Ascending aorta (tissue), 2 donors: ENCODE measurements around the gene KRTAP10-8. TPM values are rescaled to one million over a fixed set of nuclear protein-coding genes. Genes with fewer than 3 reads are reported as not detected.
"Not testable (repeated sequence)": the region's sequence is repeated elsewhere in the genome, so short reads cannot be mapped to it uniquely, and the experiment has no call there.

ENCODE experiments used
- DNase-seq, 2 donors: peaks; one replicate each; pipeline ENCODE4 v3.0.0-alpha.2; 2019; ENCODE audit warnings: low spot score in 2 of 2
- H3K27ac ChIP-seq, 2 donors: fragments of 200-600 bp; sonication (generic); one replicate each; pipeline ENCODE4 v1.5.1; 2016 to 2017; ENCODE audit warnings: mild to moderate bottlenecking in 1 of 2
- H3K27me3 ChIP-seq: fragments of 200-600 bp; sonication (generic); one replicate; pipeline ENCODE4 v1.5.1; 2017
- H3K36me3 ChIP-seq, 2 donors: fragments of 200-600 bp; sonication (generic); one replicate each; pipeline ENCODE4 v1.5.1; 2016
- H3K4me1 ChIP-seq, 2 donors: fragments of 200-600 bp; sonication (generic); one replicate each; pipeline ENCODE4 v1.5.1; 2016 to 2017; ENCODE audit warnings: mild to moderate bottlenecking in 1 of 2
- H3K4me3 ChIP-seq, 2 donors: fragments of 200-600 bp; sonication (generic); one replicate each; pipeline ENCODE4 v1.5.1; 2016 to 2017; ENCODE audit warnings: mild to moderate bottlenecking in 1 of 2
- H3K9me3 ChIP-seq, 2 donors: fragments of 200-600 bp; sonication (generic); one replicate each; pipeline ENCODE4 v1.5.1; 2016
- intact Hi-C: fragments of 100-400 bp; cut with DNase I; formaldehyde crosslinking; loops from one replicate; pipeline ENCODE4 v1.15.1; 2023
- total RNA-seq: library from RNA; depleted of rRNA; stranded (reverse); fragments of >200 nt; gene quantifications from one replicate; pipeline ENCODE4 v1.1.0, GENCODE V29; 2016
- TF ChIP-seq, protein P1 (sequence below), 3 experiments: fragments of 200-600 bp in 2 of 3; fragments of 450-650 bp in 1 of 3; sonication (generic) in 2 of 3; IDR thresholded peaks; one replicate each; pipeline ENCODE4 v1.5.1; 2016 to 2019; ENCODE audit warnings: antibody characterized with exemption in 3 of 3, mild to moderate bottlenecking in 1 of 3, moderate library complexity in 1 of 3

KRTAP10-8 gene
- total RNA-seq, 1 donor from 2014 or later, result not detected

DNA sequence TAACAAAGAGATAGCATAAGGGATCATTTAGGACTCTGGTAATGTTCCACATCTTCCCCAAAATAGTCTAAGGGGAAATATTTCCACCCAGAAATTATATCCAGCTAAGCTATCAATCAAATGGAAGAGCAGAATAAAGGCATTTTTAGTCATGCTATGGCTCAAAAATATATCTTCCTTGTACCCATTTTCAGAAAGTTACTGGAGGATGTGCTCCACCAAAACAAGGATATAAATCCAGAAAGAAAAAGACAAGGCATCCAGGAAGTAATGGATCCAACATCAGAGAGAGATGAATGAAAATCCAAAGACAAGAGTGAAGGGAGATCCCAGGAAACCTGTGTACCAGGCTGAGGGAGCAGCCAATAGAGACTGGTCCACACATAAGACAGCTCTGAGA is 2.7 kb upstream of the KRTAP10-8 start:
- TF ChIP-seq, protein P1, sequence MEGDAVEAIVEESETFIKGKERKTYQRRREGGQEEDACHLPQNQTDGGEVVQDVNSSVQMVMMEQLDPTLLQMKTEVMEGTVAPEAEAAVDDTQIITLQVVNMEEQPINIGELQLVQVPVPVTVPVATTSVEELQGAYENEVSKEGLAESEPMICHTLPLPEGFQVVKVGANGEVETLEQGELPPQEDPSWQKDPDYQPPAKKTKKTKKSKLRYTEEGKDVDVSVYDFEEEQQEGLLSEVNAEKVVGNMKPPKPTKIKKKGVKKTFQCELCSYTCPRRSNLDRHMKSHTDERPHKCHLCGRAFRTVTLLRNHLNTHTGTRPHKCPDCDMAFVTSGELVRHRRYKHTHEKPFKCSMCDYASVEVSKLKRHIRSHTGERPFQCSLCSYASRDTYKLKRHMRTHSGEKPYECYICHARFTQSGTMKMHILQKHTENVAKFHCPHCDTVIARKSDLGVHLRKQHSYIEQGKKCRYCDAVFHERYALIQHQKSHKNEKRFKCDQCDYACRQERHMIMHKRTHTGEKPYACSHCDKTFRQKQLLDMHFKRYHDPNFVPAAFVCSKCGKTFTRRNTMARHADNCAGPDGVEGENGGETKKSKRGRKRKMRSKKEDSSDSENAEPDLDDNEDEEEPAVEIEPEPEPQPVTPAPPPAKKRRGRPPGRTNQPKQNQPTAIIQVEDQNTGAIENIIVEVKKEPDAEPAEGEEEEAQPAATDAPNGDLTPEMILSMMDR (IDR thresholded peaks at IDR 0.05), result no peak

GRCh38 chr21:44610157-44610843 is 1.6 kb upstream of the KRTAP10-8 start:
- H3K27me3 ChIP-seq, intact Hi-C loops, H3K27ac ChIP-seq, H3K9me3 ChIP-seq, DNase-seq, H3K36me3 ChIP-seq, H3K4me3 ChIP-seq, H3K4me1 ChIP-seq: not testable (repeated sequence)

More for the DNA sequence above, 2.7 kb upstream of the KRTAP10-8 start:
- no peak overlapping the region for H3K4me3 ChIP-seq
- H3K27ac ChIP-seq, result no peak overlapping the region
- intact Hi-C loops, result no loop called here
- H3K4me1 ChIP-seq, result no peaks in the 10 kb centered on the region
- H3K36me3 ChIP-seq, result no peaks in the 10 kb centered on the region
- no peaks in the 10 kb centered on the region for H3K27me3 ChIP-seq
- DNase-seq, result no peak
- H3K9me3 ChIP-seq, result no peaks in the 10 kb centered on the region

GRCh38 chr21:44611551-44611950 is 328 bp upstream of the KRTAP10-8 start:
- H3K27me3 ChIP-seq, result no peaks in the 10 kb centered on the region

GRCh38 chr21:44612669-44613229 is 870 bp downstream of the KRTAP10-8 start:
- TF ChIP-seq, protein P1 (IDR thresholded peaks at IDR 0.05), result no peak
- H3K27ac ChIP-seq, result no peak overlapping the region
- H3K27me3 ChIP-seq, result no peaks in the 10 kb centered on the region
- no peaks in the 10 kb centered on the region for H3K36me3 ChIP-seq
- H3K9me3 ChIP-seq, result no peaks in the 10 kb centered on the region
- no peaks in the 10 kb centered on the region for H3K4me1 ChIP-seq
- DNase-seq, result no peak
- intact Hi-C loops, result no loop called here
- no peak overlapping the region for H3K4me3 ChIP-seq

More at GRCh38 chr21:44611551-44611950, 328 bp upstream of the KRTAP10-8 start:
- Histone ChIP-seq H3K9me3 (no peaks in the 10 kb centered on the region), H3K36me3 (no peaks in the 10 kb centered on the region), H3K27ac (no peak overlapping the region), H3K4me1 (no peaks in the 10 kb centered on the region), H3K4me3 (no peak overlapping the region)
- no peak for DNase-seq
- TF ChIP-seq, protein P1 (IDR thresholded peaks at IDR 0.05), result no peak
- intact Hi-C loops, result no loop called here

- no peaks in the 10 kb centered on the region for H3K27me3 ChIP-seq
- intact Hi-C loops, result no loop called here
- TF ChIP-seq, protein P1 (IDR thresholded peaks at IDR 0.05), result no peak
Measured at GRCh38 chr21:44613386-44614155, 1.7 kb downstream of the KRTAP10-8 start.

GRCh38 chr21:44614161-44614631 is 2.3 kb downstream of the KRTAP10-8 start:
- H3K36me3 ChIP-seq, result no peaks in the 10 kb centered on the region
- DNase-seq, result no peak
- TF ChIP-seq, protein P1 (IDR thresholded peaks at IDR 0.05), result no peak
- no peak overlapping the region for H3K27ac ChIP-seq
- intact Hi-C loops, result no loop called here
- H3K27me3 ChIP-seq, result no peaks in the 10 kb centered on the region
- H3K4me1 ChIP-seq, result no peaks in the 10 kb centered on the region
- H3K9me3 ChIP-seq, result no peaks in the 10 kb centered on the region
- H3K4me3 ChIP-seq, result no peak overlapping the region

More at GRCh38 chr21:44613386-44614155, 1.7 kb downstream of the KRTAP10-8 start:
- Histone ChIP-seq H3K4me1 (no peaks in the 10 kb centered on the region), H3K4me3 (no peak overlapping the region), H3K27ac (no peak overlapping the region), H3K9me3 (no peaks in the 10 kb centered on the region), H3K36me3 (no peaks in the 10 kb centered on the region)
- no peak for DNase-seq
